Endodermal cell (in vitro differentiated cells): ENCODE results near the gene GABRB3. TPM values are rescaled to one million over a fixed set of nuclear protein-coding genes. Genes with fewer than 3 reads are reported as not detected.

Experiments
- DNase-seq: peaks from one replicate; pipeline ENCODE4 v3.0.0-alpha.2; 2017
- H3K27ac ChIP-seq: 2 replicates; pipeline ENCODE4 v1.5.1; 2013; ENCODE audit warnings: mild to moderate bottlenecking, low read depth, low read length, moderate library complexity
- H3K27me3 ChIP-seq: 2 replicates; pipeline ENCODE4 v1.6.1; 2013; ENCODE audit warnings: mild to moderate bottlenecking, low read length, moderate library complexity; ENCODE audit not compliant: insufficient read depth, control insufficient read depth, poor library complexity, severe bottlenecking
- H3K36me3 ChIP-seq: 2 replicates; pipeline ENCODE4 v1.7.0; 2013; ENCODE audit warnings: mild to moderate bottlenecking, low read length, moderate library complexity; ENCODE audit not compliant: control insufficient read depth, insufficient read depth
- H3K4me1 ChIP-seq: one replicate; pipeline ENCODE4 v1.7.0; 2013; ENCODE audit warnings: low read length; ENCODE audit not compliant: control insufficient read depth, insufficient read depth
- H3K4me3 ChIP-seq: 2 replicates; pipeline ENCODE4 v1.5.1; 2013; ENCODE audit warnings: mild to moderate bottlenecking, low read length, moderate library complexity
- H3K9ac ChIP-seq: 2 replicates; pipeline ENCODE4 v1.6.1; 2013; ENCODE audit warnings: mild to moderate bottlenecking, low read length, moderate library complexity; ENCODE audit not compliant: poor library complexity, severe bottlenecking; ENCODE audit errors: extremely low read depth
- H3K9me3 ChIP-seq: 2 replicates; pipeline ENCODE4 v1.6.1; 2013; ENCODE audit warnings: mild to moderate bottlenecking, low read length, moderate library complexity; ENCODE audit not compliant: control insufficient read depth
- H3K27ac Mint-ChIP-seq: 2 replicates; pipeline ENCODE4 v1.8.0; 2020; ENCODE audit warnings: mixed read lengths
- H3K27me3 Mint-ChIP-seq: 2 replicates; pipeline ENCODE4 v1.8.0; 2021; ENCODE audit warnings: mild to moderate bottlenecking, mixed read lengths; ENCODE audit not compliant: insufficient read depth
- H3K36me3 Mint-ChIP-seq: 2 replicates; pipeline ENCODE4 v1.8.0; 2020; ENCODE audit warnings: low read depth, mixed read lengths
- H3K4me1 Mint-ChIP-seq: 2 replicates; pipeline ENCODE4 v1.8.0; 2020; ENCODE audit warnings: mixed read lengths
- H3K4me3 Mint-ChIP-seq: 2 replicates; pipeline ENCODE4 v1.8.0; 2020; ENCODE audit warnings: mild to moderate bottlenecking, moderate library complexity, mixed read lengths
- H3K9me3 Mint-ChIP-seq: 2 replicates; pipeline ENCODE4 v1.8.0; 2020; ENCODE audit warnings: mild to moderate bottlenecking, mixed read lengths
- WGBS, 2 experiments: methylation state at CpG; one replicate each; pipeline versions ENCODE4 v1.1.5 to v1.1.7; 2013; ENCODE audit warnings: missing lambda C conversion rate in 2 of 2, mixed read lengths in 1 of 2; ENCODE audit not compliant: insufficient coverage in 1 of 2, insufficient read length in 1 of 2; 5-methylcytosine and 5-hydroxymethylcytosine counted together
- total RNA-seq, 2 donors: library from RNA; stranded (reverse); fragmentation: NEBNext Ultra II Directional in 1 of 2; extraction: Animal tissue kit (Norgen Biotek cat#: 25700) in 1 of 2; gene quantifications; 2 replicates in 1 of 2; 3 replicates in 1 of 2; pipeline ENCODE4 v1.2.1, GENCODE V29; 2021
- TF ChIP-seq, protein P1 (sequence below): fragments of 200-600 bp; sonication (generic); conservative IDR thresholded peaks from 2 replicates; pipeline ENCODE4 v1.5.0; 2021; ENCODE audit warnings: antibody characterized with exemption, mild to moderate bottlenecking

The GABRB3 gene
- total RNA-seq, 2 donors from 2014 or later: 81.8 to 122 TPM

DNA sequence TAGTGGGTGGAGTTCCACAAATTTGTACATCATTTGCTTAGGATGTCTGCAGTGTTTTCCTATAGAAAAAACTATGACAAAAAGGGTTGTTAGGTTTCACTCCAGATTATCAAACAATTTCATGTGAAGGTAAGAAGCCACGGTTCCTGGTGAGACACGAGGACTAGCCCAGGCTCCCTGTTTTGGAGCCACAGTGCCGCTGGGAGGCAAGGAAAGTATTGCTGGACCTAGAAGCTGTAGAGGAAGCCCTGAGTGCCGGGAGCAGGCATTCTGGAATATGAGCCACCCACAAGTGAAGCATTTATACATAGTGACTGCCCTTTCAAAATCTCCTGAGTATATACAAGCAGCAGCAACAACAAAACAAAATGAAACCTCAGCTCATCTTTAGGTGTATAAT is 142.0 kb downstream of the GABRB3 start:
- H3K9me3 Mint-ChIP-seq: peaks cover 22% of the 10 kb centered on the region
- peak overlapping the region; percentile 92 for H3K27ac Mint-ChIP-seq
- Histone ChIP-seq H3K27ac (no peak overlapping the region), H3K36me3 (peaks cover 8% of the 10 kb centered on the region), H3K27me3 (no peaks in the 10 kb centered on the region), H3K4me1 (peaks cover 18% of the 10 kb centered on the region), H3K9me3 (peaks cover 16% of the 10 kb centered on the region), H3K9ac (no peak overlapping the region), H3K4me3 (no peak overlapping the region)
- 50 to 65% methylated on average over 3 to 4 of the region's 4 CpGs for WGBS, 2 experiments
- H3K36me3 Mint-ChIP-seq: peaks cover 32% of the 10 kb centered on the region
- TF ChIP-seq, protein P1, sequence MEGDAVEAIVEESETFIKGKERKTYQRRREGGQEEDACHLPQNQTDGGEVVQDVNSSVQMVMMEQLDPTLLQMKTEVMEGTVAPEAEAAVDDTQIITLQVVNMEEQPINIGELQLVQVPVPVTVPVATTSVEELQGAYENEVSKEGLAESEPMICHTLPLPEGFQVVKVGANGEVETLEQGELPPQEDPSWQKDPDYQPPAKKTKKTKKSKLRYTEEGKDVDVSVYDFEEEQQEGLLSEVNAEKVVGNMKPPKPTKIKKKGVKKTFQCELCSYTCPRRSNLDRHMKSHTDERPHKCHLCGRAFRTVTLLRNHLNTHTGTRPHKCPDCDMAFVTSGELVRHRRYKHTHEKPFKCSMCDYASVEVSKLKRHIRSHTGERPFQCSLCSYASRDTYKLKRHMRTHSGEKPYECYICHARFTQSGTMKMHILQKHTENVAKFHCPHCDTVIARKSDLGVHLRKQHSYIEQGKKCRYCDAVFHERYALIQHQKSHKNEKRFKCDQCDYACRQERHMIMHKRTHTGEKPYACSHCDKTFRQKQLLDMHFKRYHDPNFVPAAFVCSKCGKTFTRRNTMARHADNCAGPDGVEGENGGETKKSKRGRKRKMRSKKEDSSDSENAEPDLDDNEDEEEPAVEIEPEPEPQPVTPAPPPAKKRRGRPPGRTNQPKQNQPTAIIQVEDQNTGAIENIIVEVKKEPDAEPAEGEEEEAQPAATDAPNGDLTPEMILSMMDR: peak; percentile 29
- no peaks in the 10 kb centered on the region for H3K27me3 Mint-ChIP-seq
- peaks cover 55% of the 10 kb centered on the region for H3K4me1 Mint-ChIP-seq
- no peak overlapping the region for H3K4me3 Mint-ChIP-seq
- DNase-seq: peak; percentile 74

DNA sequence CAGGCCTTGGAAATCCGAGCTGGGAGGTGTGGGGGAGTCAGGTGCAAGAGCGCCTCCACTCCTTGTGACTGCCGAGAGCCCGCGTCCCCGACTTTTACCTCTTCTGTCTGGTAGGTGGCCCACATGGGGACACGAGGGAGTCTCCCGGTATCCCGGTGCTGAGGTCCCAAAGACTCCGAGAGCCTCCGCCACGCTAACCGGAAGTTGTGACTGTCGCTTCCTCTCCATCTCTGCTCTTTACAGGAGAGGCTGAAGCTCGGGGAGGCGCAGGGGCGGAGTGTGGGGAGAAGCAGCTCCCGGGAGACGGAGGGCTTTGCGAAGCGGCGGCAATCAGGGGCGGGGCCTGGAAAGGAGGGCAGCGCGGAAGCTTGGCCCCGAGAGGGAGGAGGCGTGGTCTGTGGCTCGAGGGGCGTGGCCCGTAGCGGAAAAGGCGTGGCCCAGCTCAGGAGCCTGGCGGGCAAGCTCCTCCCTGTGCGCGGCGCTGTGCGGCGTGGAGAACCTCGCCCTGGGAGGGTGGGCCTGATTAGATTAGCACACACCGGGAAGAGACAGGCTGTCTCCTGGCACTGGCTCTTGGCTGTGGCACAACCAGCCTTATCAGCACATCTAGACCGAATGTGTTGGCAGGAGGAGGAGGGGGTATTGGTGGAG is 143.9 kb downstream of the GABRB3 start:
- H3K27ac Mint-ChIP-seq: peak overlapping the region; percentile 87

DNA sequence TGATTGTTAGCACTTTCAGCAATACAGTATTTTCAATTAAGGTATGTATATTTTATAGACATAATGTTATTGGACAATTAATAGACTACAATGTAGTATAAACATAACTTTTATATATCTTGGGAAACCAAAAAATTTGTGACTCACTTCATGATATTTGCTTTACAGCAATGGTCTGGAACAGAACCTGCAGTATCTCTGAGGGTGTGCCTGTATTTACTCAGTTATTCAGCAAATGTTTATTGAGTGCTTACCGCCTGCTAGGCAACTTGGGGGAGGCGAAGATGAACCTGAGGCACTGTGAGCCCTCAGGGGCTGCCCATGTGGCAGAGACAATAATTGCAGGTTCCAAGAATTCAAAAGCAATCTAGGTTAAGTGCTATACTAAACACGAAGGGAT is 144.8 kb downstream of the GABRB3 start:
- peaks cover 52% of the 10 kb centered on the region for H3K36me3 Mint-ChIP-seq
- TF ChIP-seq, protein P1: peak; percentile 51
- peaks cover 42% of the 10 kb centered on the region for H3K4me1 Mint-ChIP-seq
- DNase-seq: peak; percentile 38
- peak overlapping the region; percentile 39 for H3K4me3 ChIP-seq
- H3K4me1 ChIP-seq: peaks cover 10% of the 10 kb centered on the region
- no peak overlapping the region for H3K27ac ChIP-seq
- H3K9ac ChIP-seq: no peak overlapping the region
- H3K9me3 Mint-ChIP-seq: peaks cover 22% of the 10 kb centered on the region
- H3K27ac Mint-ChIP-seq: peak overlapping the region; percentile 87
- no peaks in the 10 kb centered on the region for H3K27me3 Mint-ChIP-seq
- WGBS, 2 experiments: 90 to 100% methylated on average over 2 to 3 of the region's 3 CpGs
- peaks cover 16% of the 10 kb centered on the region for H3K9me3 ChIP-seq
- H3K4me3 Mint-ChIP-seq: peak overlapping the region; percentile 69
- no peaks in the 10 kb centered on the region for H3K27me3 ChIP-seq
- peaks cover 26% of the 10 kb centered on the region for H3K36me3 ChIP-seq

More for the DNA sequence above, 143.9 kb downstream of the GABRB3 start:
- Mint-ChIP-seq H3K9me3 (peaks cover 22% of the 10 kb centered on the region), H3K36me3 (peaks cover 49% of the 10 kb centered on the region), H3K27me3 (no peaks in the 10 kb centered on the region), H3K4me1 (peaks cover 43% of the 10 kb centered on the region), H3K4me3 (peak overlapping the region; percentile 69)
- no peaks in the 10 kb centered on the region for H3K27me3 ChIP-seq
- H3K27ac ChIP-seq: no peak overlapping the region
- peaks cover 21% of the 10 kb centered on the region for H3K36me3 ChIP-seq
- TF ChIP-seq, protein P1: no peak
- H3K9me3 ChIP-seq: peaks cover 16% of the 10 kb centered on the region
- H3K4me1 ChIP-seq: peaks cover 10% of the 10 kb centered on the region
- no peak overlapping the region for H3K9ac ChIP-seq
- DNase-seq: peak; percentile 88
- WGBS, 2 experiments: 95 to 97% methylated on average over 30 to 41 of the region's 41 CpGs
- H3K4me3 ChIP-seq: no peak overlapping the region
